ENCODE data around the gene MEP1A. TPM values are rescaled to one million over a fixed set of nuclear protein-coding genes. Genes with fewer than 3 reads are reported as not detected.
A peak's percentile ranks its signal among the peaks of the same experiment; 100 is the strongest.

MEP1A gene
- total and polyA plus RNA-seq, 2 of the 13 experiments (the other 11 are each of a cell fraction or from before 2014, with no cell fraction given): 0.24 to 0.83 TPM

- TF ChIP-seq PAXIP1 (CRISPR knock-in tag; conservative IDR thresholded peaks at IDR 0.05): peak; percentile 74
- TF ChIP-seq SOX13 (IDR thresholded peaks at IDR 0.05): no peak
- TF ChIP-seq SOX13 (CRISPR knock-in tag; conservative IDR thresholded peaks at IDR 0.05 in 1 of 2, IDR thresholded peaks at IDR 0.05 in 1 of 2): peak in 1 of 2 experiments; percentile 39; a peak in 1 of 4 replicates
- no peak for TF ChIP-seq FOXA1 (IDR thresholded peaks at IDR 0.05)
- peak; percentile 55; the same call in 1 of the 2 replicates for TF ChIP-seq FOXA1 (CRISPR knock-in tag; IDR thresholded peaks at IDR 0.05)
- TF ChIP-seq NFE2L2 (IDR thresholded peaks at IDR 0.05; ENCODE audit: low read length): no peak
- TF ChIP-seq HNF4G (IDR thresholded peaks at IDR 0.05; ENCODE audit: borderline replicate concordance, low read depth, low read length): peak; percentile 77
- 0 out of 2 replicates have a peak, but pooled peaks have one; percentile 29 for TF ChIP-seq HNF4G (CRISPR knock-in tag; IDR thresholded peaks at IDR 0.05; ENCODE audit: borderline replicate concordance, low read depth)
- TF ChIP-seq HNF4A (CRISPR knock-in tag; IDR thresholded peaks at IDR 0.05): peak; percentile 86
- TF ChIP-seq CREM (IDR thresholded peaks at IDR 0.05): peak; percentile 56; the same call in 1 of the 2 replicates
- TF ChIP-seq CREM (CRISPR knock-in tag; IDR thresholded peaks at IDR 0.05): no peak
- TF ChIP-seq RARA (CRISPR knock-in tag; IDR thresholded peaks at IDR 0.05): peak; percentile 63
- TF ChIP-seq POGK (CRISPR knock-in tag; conservative IDR thresholded peaks at IDR 0.05): no peak
- no peak for TF ChIP-seq RBM22 (optimal IDR thresholded peaks at IDR 0.05; ENCODE audit: low read length)
- 0 out of 2 replicates have a peak, but pooled peaks have one; percentile 20 for TF ChIP-seq NR2C2 (CRISPR knock-in tag; IDR thresholded peaks at IDR 0.05; ENCODE audit: borderline replicate concordance)
- no peak for TF ChIP-seq ZNF138 (CRISPR knock-in tag; IDR thresholded peaks at IDR 0.05; ENCODE audit: low read depth)
- TF ChIP-seq MIXL1 (CRISPR knock-in tag; IDR thresholded peaks at IDR 0.05): peak; percentile 79
- TF ChIP-seq SIX1 (CRISPR knock-in tag; IDR thresholded peaks at IDR 0.05; ENCODE audit: borderline replicate concordance): peak; percentile 68; the same call in 1 of the 2 replicates
- TF ChIP-seq SAP130 (CRISPR knock-in tag; IDR thresholded peaks at IDR 0.05; ENCODE audit: low read depth): peak; percentile 20; the same call in 1 of the 2 replicates
- peak; percentile 31; the same call in 1 of the 2 replicates for TF ChIP-seq NCOR1 (IDR thresholded peaks at IDR 0.05; ENCODE audit: borderline replicate concordance, low read length)
- TF ChIP-seq ARID5B (CRISPR knock-in tag; IDR thresholded peaks at IDR 0.05): peak; percentile 53
- peak; percentile 59 for TF ChIP-seq HDAC2 (CRISPR knock-in tag; IDR thresholded peaks at IDR 0.05)
- TF ChIP-seq RXRB (CRISPR knock-in tag; IDR thresholded peaks at IDR 0.05; ENCODE audit: borderline replicate concordance): 0 out of 2 replicates have a peak, but pooled peaks have one; percentile 21
- 0 out of 2 replicates have a peak, but pooled peaks have one; percentile 36 for TF ChIP-seq TCF7 (IDR thresholded peaks at IDR 0.05; ENCODE audit: low read depth)
Measured at GRCh38 chr6:46793138-46793537, at the start of gene MEP1A (continued).

Data from HepG2 (cell line).